Hematopoietic multipotent progenitor cell treated with erythropoietin and hydrocortisone succinate and interleukin-3 and kit ligand, for 4 days (in vitro differentiated cells): ENCODE data around the gene PLA2G1B.

ENCODE experiments used
- DNase-seq: peaks from one replicate; pipeline ENCODE4 v3.0.0-alpha.2; 2015

PLA2G1B gene

GRCh38 chr12:120323772-120324171, 3.8 kb downstream of the PLA2G1B start:
- no peak for DNase-seq

GRCh38 chr12:120321382-120322202, 6.0 kb downstream of the PLA2G1B start:
- DNase-seq = no peak

GRCh38 chr12:120317224-120318105, 10.1 kb downstream of the PLA2G1B start:
- DNase-seq = peak; percentile 100

GRCh38 chr12:120316798-120317223, 10.8 kb downstream of the PLA2G1B start:
- no peak for DNase-seq

GRCh38 chr12:120314220-120314619, 13.4 kb downstream of the PLA2G1B start:
- DNase-seq = peak; percentile 28

- peak; percentile 98 for DNase-seq
Observed at GRCh38 chr12:120301962-120302815, 25.4 kb downstream of the PLA2G1B start, which contains the start of gene SIRT4. Gene SIRT4 (plus strand): TSS chr12:120302321. CDS start chr12:120303562, 1,241 bp downstream.

- peak; percentile 98 for DNase-seq
Observed at GRCh38 chr12:120292661-120293531, 34.7 kb downstream of the PLA2G1B start, which contains the start of gene RNU4-1. Gene RNU4-1 (minus strand): TSS chr12:120293237.

GRCh38 chr12:120292411-120292660, 35.2 kb downstream of the PLA2G1B start:
- DNase-seq = no peak

GRCh38 chr12:120290609-120291305, 36.8 kb downstream of the PLA2G1B start:
- DNase-seq = peak; percentile 36

- no peak for DNase-seq
Observed at GRCh38 chr12:120287491-120287890, 40.1 kb downstream of the PLA2G1B start.

- no peak for DNase-seq
Observed at GRCh38 chr12:120286768-120287490, 40.6 kb downstream of the PLA2G1B start.

- DNase-seq = no peak
Observed at GRCh38 chr12:120284381-120284780, 43.2 kb downstream of the PLA2G1B start.

GRCh38 chr12:120283318-120283717, 44.3 kb downstream of the PLA2G1B start:
- no peak for DNase-seq

- DNase-seq = no peak
Observed at GRCh38 chr12:120278137-120279069, 49.2 kb downstream of the PLA2G1B start.

- DNase-seq = no peak
Observed at GRCh38 chr12:120276734-120277133, 50.8 kb downstream of the PLA2G1B start.
